Left lung (tissue), 10 donors: ENCODE measurements around the gene HOXC12. TPM values are rescaled to one million over a fixed set of nuclear protein-coding genes. Genes with fewer than 3 reads are reported as not detected.

ENCODE experiments used
- ATAC-seq: fragments of 200-7000 bp; cut with Tn5 transposase; one replicate; pipeline ENCODE4 v1.9.1; 2020; ENCODE audit warnings: moderate library complexity
- DNase-seq, 4 donors: peaks; one replicate each; pipeline ENCODE4 v3.0.0-alpha.2; 2013 to 2020
- H3K27ac ChIP-seq, 2 donors: fragments of 200-600 bp; sonication (generic) in 1 of 2; one replicate each; pipeline versions ENCODE4 v1.5.0 to v1.8.0; 2020 to 2021
- H3K27me3 ChIP-seq, 2 donors: fragments of 200-600 bp; sonication (generic) in 1 of 2; one replicate each; pipeline versions ENCODE4 v1.5.0 to v1.8.0; 2020 to 2021
- H3K36me3 ChIP-seq, 2 donors: fragments of 200-600 bp; sonication (generic) in 1 of 2; one replicate each; pipeline versions ENCODE4 v1.5.0 to v1.8.0; 2020 to 2021
- H3K4me1 ChIP-seq, 2 donors: fragments of 200-600 bp; one replicate each; pipeline ENCODE4 v1.8.0; 2021
- H3K4me3 ChIP-seq, 2 donors: fragments of 200-600 bp; sonication (generic) in 1 of 2; one replicate each; pipeline versions ENCODE4 v1.5.0 to v1.8.0; 2020 to 2021; ENCODE audit warnings: mild to moderate bottlenecking in 1 of 2
- H3K9me3 ChIP-seq, 2 donors: fragments of 200-600 bp; sonication (generic) in 1 of 2; one replicate each; pipeline versions ENCODE4 v1.5.0 to v1.8.0; 2020 to 2021
- CTCF ChIP-seq, 2 donors: fragments of 200-600 bp; sonication (generic) in 1 of 2; IDR thresholded peaks; one replicate each; pipeline versions ENCODE4 v1.5.0 to v1.8.0; 2021; ENCODE audit warnings: antibody characterized with exemption in 2 of 2
- intact Hi-C, 2 donors: fragments of 100-400 bp; cut with DNase I; formaldehyde crosslinking; loops; one replicate each; pipeline versions ENCODE4 v1.11.2 to v1.14.2; 2022
- polyA plus RNA-seq, 6 donors: library from polyadenylated mRNA; unstranded; fragments of 120-200 nt; gene quantifications; one replicate each; pipeline ENCODE4 v1.2.1, GENCODE V29; 2013; ENCODE audit not compliant: insufficient read length in 6 of 6
- total RNA-seq, 2 donors: library from RNA; stranded (reverse); fragmentation: NEBNext Ultra II Directional; extraction: Animal tissue kit (Norgen Biotek cat#: 25700); gene quantifications; one replicate each; pipeline ENCODE4 v1.2.1, GENCODE V29; 2021
- donor health status: DM: no; HTN: yes; CAD: no.
- donor health status: DM: no; HTN: no; CAD: no.

HOXC12 gene
- total and polyA plus RNA-seq, 8 donors: not detected

DNA sequence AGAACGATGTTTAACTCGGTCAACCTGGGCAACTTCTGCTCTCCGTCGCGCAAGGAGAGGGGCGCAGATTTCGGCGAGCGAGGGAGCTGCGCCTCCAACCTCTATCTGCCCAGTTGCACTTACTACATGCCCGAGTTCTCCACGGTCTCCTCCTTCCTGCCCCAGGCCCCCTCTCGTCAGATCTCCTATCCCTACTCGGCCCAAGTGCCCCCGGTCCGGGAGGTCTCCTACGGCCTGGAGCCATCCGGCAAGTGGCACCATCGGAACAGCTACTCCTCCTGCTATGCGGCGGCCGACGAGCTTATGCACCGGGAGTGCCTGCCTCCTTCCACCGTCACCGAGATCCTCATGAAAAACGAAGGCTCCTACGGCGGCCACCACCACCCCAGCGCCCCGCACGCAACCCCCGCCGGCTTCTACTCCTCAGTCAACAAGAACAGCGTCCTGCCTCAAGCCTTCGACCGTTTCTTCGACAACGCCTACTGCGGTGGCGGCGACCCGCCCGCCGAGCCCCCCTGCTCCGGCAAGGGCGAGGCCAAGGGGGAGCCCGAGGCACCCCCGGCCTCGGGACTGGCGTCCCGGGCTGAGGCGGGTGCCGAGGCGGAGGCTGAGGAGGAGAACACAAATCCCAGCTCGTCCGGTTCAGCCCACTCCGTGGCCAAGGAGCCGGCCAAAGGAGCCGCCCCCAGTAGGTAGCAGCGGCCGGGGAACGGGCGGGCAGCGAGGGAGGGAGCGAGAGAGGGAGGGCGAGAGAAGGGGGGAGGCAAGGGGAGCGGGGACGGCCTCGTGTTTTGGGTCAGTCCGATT lies 18.7 kb downstream of the HOXC12 start:
- no peak for ATAC-seq
- intact Hi-C loops: no loop called here
- Histone ChIP-seq H3K27me3 (peaks cover 99 to 100% of the 10 kb centered on the region in 2 donors), H3K9me3 (no peaks in the 10 kb centered on the region), H3K27ac (no peak overlapping the region), H3K36me3 (no peaks in the 10 kb centered on the region), H3K4me1 (peaks cover 0 to 23% of the 10 kb centered on the region in 2 donors), H3K4me3 (no peak overlapping the region)
- TF ChIP-seq CTCF (IDR thresholded peaks at IDR 0.05): no peak
- DNase-seq: peak in 1 of 4 donors; percentile 57

GRCh38 chr12:53974084-53975063 lies 19.7 kb downstream of the HOXC12 start, which contains the start of gene HOTAIR:
TSS of gene HOTAIR (minus strand) at chr12:53974954.
- Histone ChIP-seq H3K4me1 (peaks cover 0 to 23% of the 10 kb centered on the region in 2 donors), H3K27me3 (peaks cover 99 to 100% of the 10 kb centered on the region in 2 donors), H3K9me3 (no peaks in the 10 kb centered on the region), H3K36me3 (no peaks in the 10 kb centered on the region), H3K27ac (no peak within 1 kb of the TSS), H3K4me3 (no peak within 1 kb of the TSS)
- intact Hi-C loops: no loop called here
- ATAC-seq (peak; percentile 39), DNase-seq (peak in 1 of 4 donors; percentile 69)
- TF ChIP-seq CTCF (IDR thresholded peaks at IDR 0.05): no peak

- intact Hi-C loops: no loop called here
- Histone ChIP-seq H3K27ac (no peak overlapping the region), H3K4me3 (no peak overlapping the region), H3K27me3 (peaks cover 97 to 100% of the 10 kb centered on the region in 2 donors), H3K36me3 (no peaks in the 10 kb centered on the region), H3K4me1 (peaks cover 0 to 23% of the 10 kb centered on the region in 2 donors), H3K9me3 (no peaks in the 10 kb centered on the region)
- no peak for TF ChIP-seq CTCF (IDR thresholded peaks at IDR 0.05)
- DNase-seq (no peak), ATAC-seq (no peak)
Measured at GRCh38 chr12:53975064-53975471, 20.4 kb downstream of the HOXC12 start.

DNA sequence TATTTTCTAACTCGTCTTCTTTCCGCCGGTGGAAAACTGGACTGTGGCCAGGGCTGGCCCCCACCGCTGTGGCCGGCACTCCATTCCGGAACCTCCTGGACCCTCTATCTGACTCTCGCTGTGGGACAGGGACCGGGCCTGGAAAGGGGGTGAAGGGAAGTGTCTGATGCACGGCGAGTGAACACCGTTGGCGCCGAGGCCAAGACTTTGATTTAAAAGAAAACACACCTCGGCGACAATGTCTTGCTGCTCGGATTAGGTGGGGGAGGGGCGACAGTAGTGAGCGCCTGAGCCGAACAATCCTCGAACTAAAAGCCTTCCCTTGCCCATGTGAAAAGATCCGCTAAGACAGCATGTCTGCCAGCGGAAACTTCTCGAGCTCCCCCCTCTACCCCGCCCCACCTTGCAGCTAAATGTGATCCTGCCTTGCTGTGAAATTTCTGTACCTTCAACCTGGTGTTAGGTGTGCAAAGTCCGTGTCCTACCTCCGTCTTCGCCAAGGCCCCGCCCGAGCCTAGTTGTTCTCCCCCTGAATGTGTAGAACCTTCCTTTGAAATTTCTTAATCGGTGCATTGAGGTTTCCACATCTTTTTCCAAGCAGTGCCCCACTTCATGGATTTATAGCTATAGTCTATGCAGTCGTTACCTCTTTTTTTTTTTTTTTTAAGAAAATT lies 20.9 kb downstream of the HOXC12 start:
- intact Hi-C loops: no loop called here
- Histone ChIP-seq H3K27ac (no peak overlapping the region), H3K4me1 (peaks cover 0 to 23% of the 10 kb centered on the region in 2 donors), H3K36me3 (no peaks in the 10 kb centered on the region), H3K9me3 (no peaks in the 10 kb centered on the region), H3K27me3 (peaks cover 97 to 100% of the 10 kb centered on the region in 2 donors), H3K4me3 (no peak overlapping the region)
- ATAC-seq (no peak), DNase-seq (peak in 1 of 4 donors; percentile 45)
- no peak for TF ChIP-seq CTCF (IDR thresholded peaks at IDR 0.05)
